ENCODE measurements around the gene CPA3. TPM values are rescaled to one million over a fixed set of nuclear protein-coding genes. Genes with fewer than 3 reads are reported as not detected.
A peak's percentile ranks its signal among the peaks of the same experiment; 100 is the strongest.

CPA3 gene
- total RNA-seq, 2 donors from 2014 or later, result 0.16 TPM; not detected in 1

DNA sequence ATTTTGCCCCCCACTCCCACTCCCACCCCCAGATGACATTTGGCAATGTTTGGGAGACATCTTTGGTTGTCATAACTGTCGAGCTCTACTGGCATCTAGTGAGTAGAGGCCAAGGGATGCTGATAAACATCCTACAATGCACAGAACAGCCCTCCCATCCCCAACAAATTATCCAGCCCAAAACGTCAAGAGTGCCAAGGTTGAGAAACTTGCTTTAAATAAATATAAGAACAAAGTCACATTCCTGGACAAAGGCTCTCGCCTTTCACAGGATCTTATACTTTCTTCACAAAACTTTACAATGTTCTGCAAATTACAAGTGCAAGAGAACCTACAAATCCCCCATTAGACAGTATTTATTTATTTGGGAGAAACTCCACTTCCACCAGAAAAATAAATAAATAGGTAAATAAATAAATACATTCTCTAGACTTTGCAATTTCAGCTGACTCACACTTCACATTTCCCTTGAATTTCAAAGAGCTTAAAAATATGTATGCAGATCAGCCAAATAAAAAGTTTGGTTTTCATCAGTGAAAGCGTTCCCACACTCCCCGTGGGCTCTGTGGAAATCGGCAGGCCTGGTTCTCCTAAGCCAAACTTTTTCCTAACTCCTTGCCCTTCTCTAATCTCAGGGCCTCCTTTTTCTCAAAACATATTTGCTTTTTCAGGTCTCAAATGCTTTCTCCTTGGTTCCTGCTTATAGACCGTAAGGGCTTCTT lies 12.7 kb upstream of the CPA3 start:
- Mint-ChIP-seq H3K9me3 (no peaks in the 10 kb centered on the region), H3K27ac (no peak overlapping the region), H3K36me3 (no peaks in the 10 kb centered on the region)
- no peak for ATAC-seq
- no peak for DNase-seq (ENCODE audit: low spot score in 2 of 2)

DNA sequence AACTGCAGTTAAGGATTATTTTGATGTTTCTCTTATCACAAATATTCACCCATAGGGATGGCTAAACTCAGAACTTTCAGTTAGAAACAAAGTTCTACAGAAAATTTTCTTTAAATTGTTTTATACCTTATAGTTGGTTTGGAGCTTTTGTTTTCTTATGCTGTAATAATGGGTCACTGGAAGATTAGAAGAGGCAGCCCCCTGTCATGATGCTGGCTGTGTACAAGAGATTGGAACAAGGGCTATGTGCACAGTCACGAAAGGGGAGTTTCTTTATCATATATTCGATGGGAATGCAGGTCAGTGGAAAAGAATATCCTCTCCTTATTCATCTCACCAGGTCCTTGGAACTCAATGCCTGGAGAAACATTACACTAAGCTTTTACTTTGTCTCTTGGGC lies 12.0 kb upstream of the CPA3 start:
- Mint-ChIP-seq H3K9me3 (no peaks in the 10 kb centered on the region), H3K36me3 (no peaks in the 10 kb centered on the region), H3K27ac (no peak overlapping the region)
- DNase-seq (ENCODE audit: low spot score in 2 of 2) (no peak), ATAC-seq (no peak)

DNA sequence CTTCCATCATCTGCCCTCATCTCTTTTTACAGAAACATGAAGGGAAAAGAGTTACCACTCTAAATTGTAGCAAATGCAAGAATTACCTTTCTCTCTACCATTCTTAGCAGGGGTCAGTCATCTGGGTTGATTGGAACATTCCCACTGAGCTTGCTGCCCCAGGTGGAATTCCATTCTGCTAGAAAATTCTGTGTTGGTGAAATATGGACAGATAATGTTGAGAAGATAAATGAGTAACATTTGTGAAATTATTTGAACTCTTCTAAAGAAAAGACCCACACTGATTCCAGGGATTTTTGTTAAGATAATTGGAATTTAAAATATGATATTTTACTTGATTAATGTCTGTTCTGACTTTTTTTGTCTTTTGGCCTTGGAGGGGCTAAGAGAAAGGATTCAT lies 11.0 kb upstream of the CPA3 start:
- H3K9me3 Mint-ChIP-seq, result no peaks in the 10 kb centered on the region
- DNase-seq (ENCODE audit: low spot score in 2 of 2) (no peak), ATAC-seq (no peak)
- H3K27ac Mint-ChIP-seq, result no peak overlapping the region
- H3K36me3 Mint-ChIP-seq, result no peaks in the 10 kb centered on the region

- no peaks in the 10 kb centered on the region for H3K36me3 Mint-ChIP-seq
- DNase-seq (ENCODE audit: low spot score in 2 of 2), result no peak
- H3K9me3 Mint-ChIP-seq, result no peaks in the 10 kb centered on the region
- no peak overlapping the region for H3K27ac Mint-ChIP-seq
- no peak for ATAC-seq
Measured at GRCh38 chr3:148856384-148856783, 8.7 kb upstream of the CPA3 start.

DNA sequence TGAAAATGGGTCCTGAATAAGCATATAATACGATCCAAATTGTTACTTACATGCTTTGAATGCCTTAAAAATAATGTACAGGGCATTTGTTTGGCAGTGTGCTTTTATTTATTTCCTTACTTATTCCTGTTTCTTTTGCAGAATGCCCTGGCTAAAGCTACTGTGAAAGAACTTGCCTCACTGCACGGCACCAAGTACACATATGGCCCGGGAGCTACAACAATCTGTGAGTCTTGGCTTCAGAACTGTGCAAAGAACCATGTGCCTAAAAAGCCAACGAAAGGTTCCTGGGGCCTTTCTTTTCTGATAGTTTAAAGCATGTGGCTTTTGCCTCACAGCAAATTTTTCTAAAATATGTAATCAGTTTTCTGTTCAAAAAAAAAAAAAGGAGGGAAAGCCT lies 7.8 kb upstream of the CPA3 start:
- DNase-seq (ENCODE audit: low spot score in 2 of 2) (no peak), ATAC-seq (no peak)
- Mint-ChIP-seq H3K36me3 (no peaks in the 10 kb centered on the region), H3K27ac (no peak overlapping the region), H3K9me3 (no peaks in the 10 kb centered on the region)

DNA sequence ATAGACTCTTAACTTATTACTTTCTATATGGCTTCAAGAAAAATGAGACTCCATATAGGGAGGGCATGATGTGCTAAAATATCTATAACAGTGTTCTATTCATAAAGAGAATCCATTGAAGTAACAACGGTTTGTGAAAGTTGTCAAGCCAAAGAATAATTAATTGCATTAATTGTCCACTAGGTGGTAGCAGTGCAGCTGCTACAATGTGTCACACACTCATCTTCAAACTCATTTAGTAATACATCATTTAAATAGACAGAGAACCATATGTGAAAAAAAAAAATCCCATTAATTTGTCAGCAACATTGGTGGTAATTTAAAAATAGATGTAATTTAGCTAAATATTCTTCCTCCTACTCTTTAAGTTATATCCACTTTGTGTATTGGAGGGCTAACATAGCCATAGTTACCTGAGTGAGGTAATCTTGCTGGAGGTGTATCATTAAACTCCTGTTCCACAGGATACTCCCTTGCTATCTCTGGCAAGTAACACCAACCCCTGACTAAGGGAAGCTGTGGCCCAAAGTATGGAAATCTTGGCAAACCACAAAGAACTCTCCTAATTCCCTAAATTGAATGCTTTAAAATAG lies 3.7 kb upstream of the CPA3 start:
- DNase-seq (ENCODE audit: low spot score in 2 of 2), result no peak
- H3K9me3 Mint-ChIP-seq, result no peaks in the 10 kb centered on the region
- no peak overlapping the region for H3K27ac Mint-ChIP-seq
- peak; percentile 31 to 62 for ATAC-seq
- H3K36me3 Mint-ChIP-seq, result no peaks in the 10 kb centered on the region

DNA sequence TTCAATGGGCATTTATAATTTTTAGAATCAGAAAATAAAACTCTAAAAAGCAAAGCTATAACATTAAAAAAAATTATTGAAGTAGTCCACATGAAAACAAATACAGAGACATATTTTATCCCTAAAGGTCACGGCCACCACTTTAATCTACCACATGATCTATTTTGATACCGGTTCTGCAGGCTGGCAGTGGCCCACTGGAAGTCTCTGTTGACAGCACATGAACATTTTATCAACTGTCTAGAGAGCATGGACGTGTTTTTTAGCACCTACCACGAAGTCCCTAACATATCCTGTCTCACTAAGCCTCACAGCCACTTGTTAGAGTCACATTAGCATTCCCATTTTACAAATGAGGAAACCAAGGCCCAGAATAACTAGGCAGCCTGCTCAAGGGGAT lies 1.8 kb upstream of the CPA3 start:
- ATAC-seq (no peak), DNase-seq (ENCODE audit: low spot score in 2 of 2) (no peak)
- Mint-ChIP-seq H3K36me3 (no peaks in the 10 kb centered on the region), H3K27ac (no peak overlapping the region), H3K9me3 (no peaks in the 10 kb centered on the region)

- Mint-ChIP-seq H3K36me3 (no peaks in the 10 kb centered on the region), H3K27ac (no peak overlapping the region), H3K9me3 (no peaks in the 10 kb centered on the region)
- ATAC-seq (no peak), DNase-seq (ENCODE audit: low spot score in 2 of 2) (no peak)
Measured at GRCh38 chr3:148863814-148864213, 1.3 kb upstream of the CPA3 start.

- Mint-ChIP-seq H3K36me3 (no peaks in the 10 kb centered on the region), H3K27ac (no peak overlapping the region), H3K9me3 (no peaks in the 10 kb centered on the region)
- no peak for DNase-seq (ENCODE audit: low spot score in 2 of 2)
- ATAC-seq, result no peak
Measured at GRCh38 chr3:148866261-148866660, 1.2 kb downstream of the CPA3 start.

DNA sequence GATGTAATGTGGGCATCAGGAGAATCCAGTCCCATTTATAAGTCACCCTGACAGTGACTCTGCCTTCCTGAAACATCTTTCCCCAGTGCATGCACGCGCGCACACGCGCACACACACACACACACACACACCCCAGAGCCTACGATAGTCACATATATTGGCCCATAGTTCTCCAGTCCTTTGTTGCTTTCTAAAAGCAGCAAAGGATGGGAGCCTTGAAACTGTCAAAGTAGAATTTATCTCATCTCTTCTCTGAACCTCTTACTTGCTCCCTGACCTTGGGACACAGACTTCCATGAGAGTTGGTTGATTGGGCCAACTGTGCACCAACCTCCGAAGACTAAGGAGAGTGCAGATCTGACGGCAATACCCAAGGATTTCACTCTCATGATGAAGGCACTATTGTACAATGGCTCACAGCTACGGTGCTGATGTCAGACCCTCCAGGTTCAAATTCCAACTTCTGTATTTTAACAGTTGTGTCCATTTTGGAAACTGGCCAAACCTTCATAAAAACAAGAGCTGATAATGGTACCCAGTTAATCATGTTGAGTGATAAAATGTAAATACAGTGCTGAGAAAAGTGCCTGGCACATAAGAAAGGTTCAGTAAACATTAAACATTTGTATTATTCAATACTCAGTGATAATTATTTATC lies 8.3 kb downstream of the CPA3 start:
- Mint-ChIP-seq H3K9me3 (no peaks in the 10 kb centered on the region), H3K36me3 (no peaks in the 10 kb centered on the region), H3K27ac (no peak overlapping the region)
- ATAC-seq (no peak), DNase-seq (ENCODE audit: low spot score in 2 of 2) (no peak)

DNA sequence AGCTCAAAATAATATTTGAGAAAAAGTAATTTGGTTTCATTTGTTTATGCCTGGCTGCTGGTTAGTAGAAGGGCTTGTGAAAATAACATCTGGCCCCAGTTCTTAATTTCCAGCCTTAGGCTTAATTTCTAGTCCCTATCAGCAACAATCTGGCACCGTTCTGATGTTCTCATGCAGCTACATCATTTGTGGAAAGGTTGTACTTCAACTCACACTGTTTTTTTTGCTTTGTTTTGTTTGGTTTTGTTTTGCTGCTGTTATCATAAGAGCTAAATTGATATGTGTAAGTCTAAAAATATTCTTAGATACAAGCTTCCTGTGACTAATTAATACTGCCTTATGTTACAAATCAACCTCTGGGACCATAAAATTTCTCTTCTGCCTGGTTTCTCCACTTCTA lies 8.9 kb downstream of the CPA3 start:
- Mint-ChIP-seq H3K27ac (no peak overlapping the region), H3K36me3 (no peaks in the 10 kb centered on the region), H3K9me3 (no peaks in the 10 kb centered on the region)
- ATAC-seq, result no peak
- DNase-seq (ENCODE audit: low spot score in 2 of 2), result no peak

DNA sequence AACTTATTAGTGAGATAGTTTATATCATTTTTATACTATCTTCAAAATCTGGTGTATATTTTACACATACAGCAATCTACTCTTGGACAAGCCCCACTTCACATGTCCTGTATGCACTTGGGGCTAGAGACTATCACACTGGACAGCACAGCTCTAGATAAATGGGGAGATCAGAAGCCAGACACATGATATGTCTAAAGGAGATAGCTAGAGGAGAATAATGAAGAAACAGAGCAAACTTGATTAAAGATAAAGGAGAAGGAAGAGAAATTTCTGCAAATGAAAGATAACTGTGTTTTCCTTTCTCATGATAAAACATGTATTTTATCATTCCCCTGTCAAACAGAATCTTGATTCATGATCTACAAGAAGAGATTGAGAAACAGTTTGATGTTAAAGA lies 13.0 kb downstream of the CPA3 start:
- no peak overlapping the region for H3K27ac Mint-ChIP-seq
- ATAC-seq, result no peak
- no peaks in the 10 kb centered on the region for H3K9me3 Mint-ChIP-seq
- no peak for DNase-seq (ENCODE audit: low spot score in 2 of 2)
- no peaks in the 10 kb centered on the region for H3K36me3 Mint-ChIP-seq

- no peak for ATAC-seq
- Mint-ChIP-seq H3K9me3 (no peaks in the 10 kb centered on the region), H3K36me3 (no peaks in the 10 kb centered on the region), H3K27ac (no peak overlapping the region)
- DNase-seq (ENCODE audit: low spot score in 2 of 2), result no peak
Measured at GRCh38 chr3:148879256-148879655, 14.2 kb downstream of the CPA3 start.

- DNase-seq (ENCODE audit: low spot score in 2 of 2) (no peak), ATAC-seq (no peak)
- no peaks in the 10 kb centered on the region for H3K9me3 Mint-ChIP-seq
Measured at GRCh38 chr3:148880681-148881080, 15.6 kb downstream of the CPA3 start.

GRCh38 chr3:148881286-148881685 lies 16.2 kb downstream of the CPA3 start:
- H3K27ac Mint-ChIP-seq, result no peak overlapping the region
- DNase-seq (ENCODE audit: low spot score in 2 of 2) (no peak), ATAC-seq (no peak)
- no peaks in the 10 kb centered on the region for H3K36me3 Mint-ChIP-seq
- no peaks in the 10 kb centered on the region for H3K9me3 Mint-ChIP-seq

More at GRCh38 chr3:148880681-148881080, 15.6 kb downstream of the CPA3 start:
- Mint-ChIP-seq H3K36me3 (no peaks in the 10 kb centered on the region), H3K27ac (no peak overlapping the region)

- H3K36me3 Mint-ChIP-seq, result no peaks in the 10 kb centered on the region
- no peaks in the 10 kb centered on the region for H3K9me3 Mint-ChIP-seq
- DNase-seq (ENCODE audit: low spot score in 2 of 2), result no peak
- no peak overlapping the region for H3K27ac Mint-ChIP-seq
- ATAC-seq, result no peak
Measured at GRCh38 chr3:148882288-148882687, 17.2 kb downstream of the CPA3 start.

GRCh38 chr3:148883163-148883562 lies 18.1 kb downstream of the CPA3 start:
- DNase-seq (ENCODE audit: low spot score in 2 of 2) (no peak), ATAC-seq (no peak)
- H3K9me3 Mint-ChIP-seq, result no peaks in the 10 kb centered on the region

GRCh38 chr3:148884261-148884660 lies 19.2 kb downstream of the CPA3 start:
- H3K27ac Mint-ChIP-seq, result no peak overlapping the region
- DNase-seq (ENCODE audit: low spot score in 2 of 2), result no peak
- H3K36me3 Mint-ChIP-seq, result no peaks in the 10 kb centered on the region
- no peaks in the 10 kb centered on the region for H3K9me3 Mint-ChIP-seq
- ATAC-seq, result no peak

More at GRCh38 chr3:148883163-148883562, 18.1 kb downstream of the CPA3 start:
- Mint-ChIP-seq H3K27ac (no peak overlapping the region), H3K36me3 (no peaks in the 10 kb centered on the region)

All from activated naive CD4-positive, alpha-beta T cell treated with anti-CD3 and anti-CD28 coated beads, Interleukin-2, amount 50 U/mL, for 72 hours (primary cell).